GM12874 (cell line): ENCODE measurements around the gene SLC25A13.
A peak's percentile ranks its signal among the peaks of the same experiment; 100 is the strongest.

Experiments
- TF ChIP-seq, protein P1 (sequence below): IDR thresholded peaks from 2 replicates; pipeline ENCODE4 v1.5.1; 2011; ENCODE audit warnings: low read depth, mild to moderate bottlenecking, control low read depth, low read length, moderate library complexity; ENCODE audit not compliant: insufficient read depth

The SLC25A13 gene

DNA sequence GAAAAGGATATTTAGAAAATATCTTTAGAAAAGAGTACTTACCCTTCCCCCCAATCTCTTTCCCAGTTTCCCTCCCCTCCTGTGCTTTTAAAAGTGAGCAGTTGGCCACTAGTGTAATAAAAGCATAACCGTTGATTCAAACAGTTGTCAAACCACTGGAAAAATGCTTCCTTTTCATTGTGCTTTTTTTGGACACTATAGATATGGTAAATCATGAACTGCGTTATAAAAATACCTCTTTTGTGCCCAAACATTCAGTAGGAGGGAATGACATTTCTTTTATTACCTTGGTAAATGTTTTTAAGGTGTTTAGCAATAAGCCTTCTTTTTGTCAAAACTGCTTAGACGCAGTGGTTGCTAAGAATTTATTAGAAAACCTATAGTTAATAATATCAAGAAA, 232.4 kb downstream of the SLC25A13 start:
- TF ChIP-seq, protein P1, sequence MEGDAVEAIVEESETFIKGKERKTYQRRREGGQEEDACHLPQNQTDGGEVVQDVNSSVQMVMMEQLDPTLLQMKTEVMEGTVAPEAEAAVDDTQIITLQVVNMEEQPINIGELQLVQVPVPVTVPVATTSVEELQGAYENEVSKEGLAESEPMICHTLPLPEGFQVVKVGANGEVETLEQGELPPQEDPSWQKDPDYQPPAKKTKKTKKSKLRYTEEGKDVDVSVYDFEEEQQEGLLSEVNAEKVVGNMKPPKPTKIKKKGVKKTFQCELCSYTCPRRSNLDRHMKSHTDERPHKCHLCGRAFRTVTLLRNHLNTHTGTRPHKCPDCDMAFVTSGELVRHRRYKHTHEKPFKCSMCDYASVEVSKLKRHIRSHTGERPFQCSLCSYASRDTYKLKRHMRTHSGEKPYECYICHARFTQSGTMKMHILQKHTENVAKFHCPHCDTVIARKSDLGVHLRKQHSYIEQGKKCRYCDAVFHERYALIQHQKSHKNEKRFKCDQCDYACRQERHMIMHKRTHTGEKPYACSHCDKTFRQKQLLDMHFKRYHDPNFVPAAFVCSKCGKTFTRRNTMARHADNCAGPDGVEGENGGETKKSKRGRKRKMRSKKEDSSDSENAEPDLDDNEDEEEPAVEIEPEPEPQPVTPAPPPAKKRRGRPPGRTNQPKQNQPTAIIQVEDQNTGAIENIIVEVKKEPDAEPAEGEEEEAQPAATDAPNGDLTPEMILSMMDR = no peak

DNA sequence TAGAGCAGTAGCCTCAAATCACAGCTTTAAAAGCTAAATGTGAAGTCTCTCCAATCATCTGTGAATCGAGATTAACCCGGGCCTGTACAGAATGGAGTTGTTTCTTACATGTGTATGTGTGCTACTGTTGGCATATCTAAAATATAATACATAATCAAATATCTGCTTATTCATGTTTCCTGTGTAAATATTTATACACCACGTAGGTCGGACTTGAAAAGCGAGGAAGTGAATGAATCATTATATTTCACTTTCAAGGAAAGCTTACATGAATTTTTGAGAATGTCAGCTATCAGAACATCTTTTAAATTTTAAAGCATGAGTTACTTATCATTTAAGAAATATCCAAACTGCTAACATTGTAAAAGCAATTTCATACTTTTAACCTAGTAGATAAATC, 233.3 kb downstream of the SLC25A13 start:
- TF ChIP-seq, protein P1 = no peak

DNA sequence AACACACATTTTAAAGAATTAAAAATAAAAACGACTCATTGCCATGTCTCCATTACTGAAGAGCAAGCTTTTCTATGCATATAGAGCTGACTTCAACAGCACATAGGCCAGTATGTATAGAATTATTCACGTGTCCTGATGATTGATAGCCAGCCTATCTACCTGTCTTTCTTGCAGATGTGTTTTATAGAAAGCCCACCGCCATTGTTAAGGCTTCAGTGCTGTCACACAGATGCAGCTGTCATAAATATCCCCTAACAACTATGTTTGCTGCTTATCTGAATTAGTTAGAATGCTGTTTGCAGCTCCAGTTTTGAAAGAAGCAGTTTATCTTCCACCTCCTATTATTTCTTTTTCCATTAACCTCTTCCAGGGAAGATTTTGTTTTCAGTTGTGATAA, 235.9 kb downstream of the SLC25A13 start:
- TF ChIP-seq, protein P1 = no peak

DNA sequence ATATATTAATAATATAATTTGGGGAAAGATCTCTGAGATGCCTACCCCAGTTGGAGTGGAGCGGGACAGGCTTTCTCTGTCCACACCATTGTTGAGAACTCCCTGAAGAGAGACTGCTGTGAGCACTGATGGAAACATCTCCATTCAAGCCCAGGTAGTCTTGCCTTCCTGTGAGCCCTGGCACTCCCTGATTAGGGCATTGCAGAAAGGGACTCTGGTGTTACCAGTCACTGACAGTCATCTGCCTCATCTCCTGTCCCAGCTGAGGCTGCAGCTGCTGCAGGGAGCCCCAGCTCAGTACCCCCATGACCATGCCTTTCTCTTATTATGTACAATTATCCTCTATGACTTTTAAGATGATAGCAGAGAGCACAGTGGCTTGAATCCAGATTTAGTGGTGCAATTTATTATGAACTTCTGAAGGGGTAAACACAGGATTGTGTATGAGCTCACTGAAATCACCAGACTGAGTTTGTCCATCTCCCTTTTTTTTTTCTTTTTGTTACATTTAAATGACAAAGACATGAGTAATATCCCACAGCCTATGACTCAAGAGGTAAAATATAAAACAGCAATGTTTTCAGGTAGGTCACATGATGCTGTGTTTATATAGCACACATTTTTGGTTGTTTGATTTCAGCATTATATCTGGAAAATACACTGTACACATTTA, 236.9 kb downstream of the SLC25A13 start:
- TF ChIP-seq, protein P1 = no peak

DNA sequence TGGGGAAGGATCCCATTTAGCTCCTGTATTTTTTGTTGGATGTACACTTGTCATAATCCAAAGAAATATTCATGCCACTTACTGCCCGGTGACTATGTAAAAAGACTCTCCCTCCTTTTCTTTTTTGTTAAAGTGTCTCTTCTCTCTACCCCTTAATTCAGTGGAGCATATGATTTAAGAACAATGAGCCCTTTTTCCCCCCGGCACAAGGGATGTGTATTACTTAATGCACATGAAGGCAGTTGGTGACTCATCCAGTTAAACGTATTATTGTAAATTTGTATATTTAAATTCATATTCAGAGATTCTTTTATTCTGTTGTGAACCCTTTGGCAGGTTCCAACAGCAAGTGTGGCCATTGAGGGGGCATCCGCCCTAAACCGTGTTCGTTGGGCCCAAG, 241.9 kb downstream of the SLC25A13 start:
- TF ChIP-seq, protein P1 = no peak

DNA sequence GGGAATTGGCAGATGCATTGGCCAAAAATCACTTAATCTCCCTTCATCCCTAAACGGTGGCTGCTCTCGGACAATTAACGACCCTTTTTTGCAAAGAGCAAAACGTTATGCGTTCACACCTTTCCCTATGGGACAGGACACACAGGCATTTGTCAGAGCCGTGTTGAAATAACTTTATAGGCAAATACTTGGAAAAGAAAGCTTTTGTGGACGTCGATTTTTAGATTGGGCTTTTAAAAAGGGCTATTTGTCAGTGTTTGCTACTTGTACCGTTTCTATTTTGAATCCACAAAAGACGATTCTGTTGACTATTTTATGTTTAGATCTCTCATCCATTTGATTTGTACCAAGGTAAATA, 245.6 kb downstream of the SLC25A13 start:
- TF ChIP-seq, protein P1 = no peak

DNA sequence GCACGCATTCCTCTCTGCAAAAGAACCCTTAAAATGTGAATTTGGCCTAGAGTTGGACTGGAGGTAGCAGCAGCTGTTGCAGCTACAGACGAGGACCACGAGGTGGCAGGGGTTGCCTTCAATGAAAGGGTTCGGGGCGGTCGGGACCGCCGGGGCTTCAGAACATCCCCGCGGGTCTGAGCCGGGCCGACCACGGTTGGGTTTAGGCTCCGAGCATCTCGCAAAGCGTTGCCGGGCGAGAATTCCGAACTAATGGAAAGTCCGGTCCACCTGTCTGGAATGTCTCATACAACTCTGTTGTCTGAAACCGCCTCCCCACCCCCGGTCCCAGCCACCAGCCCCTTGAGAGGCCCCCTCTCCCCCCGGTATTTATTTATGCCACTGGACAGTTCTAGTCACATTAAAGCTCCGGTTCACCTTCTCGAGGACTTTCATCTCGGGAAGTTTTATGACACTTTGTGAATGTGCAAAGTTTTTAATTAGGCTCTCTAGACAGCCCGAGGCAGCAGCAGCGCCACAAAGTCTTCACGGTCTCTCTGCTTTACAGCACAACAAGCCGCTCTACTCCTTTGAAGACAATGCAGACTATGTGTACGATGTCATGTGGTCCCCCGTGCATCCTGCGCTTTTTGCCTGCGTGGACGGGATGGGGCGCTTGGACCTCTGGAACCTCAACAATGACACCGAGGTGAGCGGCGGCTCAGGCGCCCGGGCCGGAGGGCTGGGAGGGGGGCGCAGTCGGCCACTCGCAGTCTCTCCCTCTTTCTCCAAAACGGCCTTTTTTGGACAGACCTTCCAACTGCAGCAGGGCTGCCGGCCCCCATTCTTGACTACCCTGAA, 246.2 kb downstream of the SLC25A13 start:
- TF ChIP-seq, protein P1 = peak; percentile 83
